Stimulated activated CD4-positive, alpha-beta T cell treated with anti-CD3 and anti-CD28 coated beads, Interleukin-4, amount 100 ng/mL, for 4 hours (primary cell): ENCODE measurements around the gene SOS1.

Experiments
- DNase-seq, 2 experiments: peaks; one replicate each; pipeline ENCODE4 v3.0.0-alpha.2; 2020

SOS1 gene

DNA sequence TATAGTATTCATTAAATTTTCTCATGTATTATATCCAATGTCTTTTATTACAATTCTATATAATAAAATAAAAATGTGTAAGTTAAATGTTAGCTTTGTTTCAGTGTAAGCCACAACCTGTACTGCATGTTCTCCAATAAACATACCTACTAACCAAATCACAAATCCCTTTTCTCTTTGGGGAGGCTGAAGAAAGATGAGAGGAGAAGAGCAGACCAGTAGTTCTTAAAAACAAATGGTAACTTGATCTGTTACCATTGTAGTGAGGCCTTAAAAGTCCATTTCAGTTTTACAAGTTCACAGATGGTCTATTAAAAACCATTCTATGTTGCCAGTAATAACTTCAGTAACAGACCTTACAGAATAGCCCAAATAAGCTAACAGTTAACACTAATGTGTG is 100.5 kb downstream of the SOS1 start:
- DNase-seq = no peak

DNA sequence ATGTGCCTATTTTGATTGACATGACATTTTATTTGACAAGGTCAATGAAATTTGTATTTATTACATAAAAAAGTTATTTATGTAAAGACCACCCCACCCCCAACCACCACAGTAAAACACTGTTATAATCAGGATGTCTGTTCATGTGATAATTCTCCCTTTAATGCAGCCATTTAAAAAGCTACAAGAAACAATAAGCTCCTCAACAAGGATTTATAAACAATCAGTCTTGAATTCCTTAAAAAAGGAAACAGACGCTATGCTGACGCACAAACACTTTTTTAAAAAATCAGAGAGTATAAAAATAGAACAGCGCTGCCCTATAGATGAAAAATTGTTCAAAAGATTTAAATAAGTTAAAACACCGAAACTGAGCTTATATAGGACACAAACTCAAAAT is 102.2 kb downstream of the SOS1 start:
- DNase-seq = no peak

- no peak for DNase-seq
Measured at GRCh38 chr2:39017334-39017733, 103.5 kb downstream of the SOS1 start.

GRCh38 chr2:39015424-39015823 is 105.4 kb downstream of the SOS1 start:
- DNase-seq = no peak

DNA sequence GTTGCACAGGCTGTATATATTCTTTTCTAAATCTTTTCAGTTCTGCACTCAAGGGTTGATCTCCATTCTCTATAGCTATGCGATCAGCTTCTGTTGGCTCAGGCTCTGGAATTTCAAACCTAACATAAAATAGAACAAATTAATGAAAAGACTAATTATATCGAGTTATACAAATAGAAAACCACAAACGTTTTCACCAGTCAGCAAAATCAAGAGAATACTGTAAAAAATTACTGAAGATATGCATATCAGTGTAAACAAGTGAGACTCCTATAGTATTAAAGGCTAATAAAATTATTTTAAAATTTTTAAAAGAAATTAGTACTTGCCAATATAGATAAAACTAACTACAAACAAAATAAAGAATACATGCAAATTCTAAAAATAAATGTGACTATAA is 107.0 kb downstream of the SOS1 start:
- DNase-seq = no peak

DNA sequence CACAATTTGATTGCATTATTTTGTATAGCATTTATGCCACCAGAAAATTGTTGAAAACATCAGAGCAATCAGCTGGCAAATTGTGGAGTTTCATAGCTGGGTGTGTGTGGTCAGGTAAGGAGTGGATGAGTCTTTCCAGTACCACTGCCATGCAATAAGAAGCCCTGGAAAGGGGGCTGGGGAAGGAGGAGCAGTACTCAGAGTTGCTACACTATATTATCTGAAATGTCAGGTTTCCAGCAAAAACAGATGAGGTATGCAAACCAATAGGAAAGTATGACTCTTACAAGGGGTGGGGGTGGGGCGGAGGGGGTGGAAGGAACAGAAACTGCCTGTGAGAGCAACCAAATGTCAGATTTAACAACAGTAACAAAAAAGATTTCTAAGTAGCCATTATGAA is 112.2 kb downstream of the SOS1 start:
- DNase-seq = no peak

DNA sequence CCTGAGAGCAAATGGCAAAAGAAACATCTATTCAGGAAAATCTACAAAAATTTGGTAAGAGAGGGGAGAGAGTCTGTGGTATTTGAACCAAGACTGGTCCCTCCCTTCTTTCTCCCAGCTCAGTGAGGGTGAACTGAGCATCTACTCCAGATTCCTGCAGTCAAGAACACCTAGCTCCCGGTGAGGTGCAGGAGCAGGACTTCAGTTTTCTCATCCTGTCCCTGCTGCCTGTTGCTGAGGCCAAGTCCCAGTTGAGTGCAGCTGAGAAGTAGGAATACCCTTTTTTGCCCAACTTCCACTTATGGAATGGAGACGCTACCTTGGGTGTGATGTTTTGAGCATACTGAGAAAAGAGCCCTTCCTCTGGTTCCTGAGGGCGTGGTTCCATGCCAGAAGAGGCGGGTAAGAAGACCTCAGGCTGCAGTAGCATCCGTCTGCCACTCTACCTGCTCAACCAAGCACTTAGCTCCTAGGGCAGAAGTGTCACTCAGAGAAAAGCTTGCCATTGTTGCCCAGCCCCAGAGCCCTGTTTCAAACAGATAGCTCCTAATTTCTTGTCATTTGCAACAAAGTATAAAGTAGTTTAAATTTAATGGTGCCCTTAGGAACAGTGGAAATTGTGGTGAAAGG is 112.9 kb downstream of the SOS1 start:
- DNase-seq = no peak

- DNase-seq = no peak
Measured at GRCh38 chr2:39000552-39000951, 120.3 kb downstream of the SOS1 start.

DNA sequence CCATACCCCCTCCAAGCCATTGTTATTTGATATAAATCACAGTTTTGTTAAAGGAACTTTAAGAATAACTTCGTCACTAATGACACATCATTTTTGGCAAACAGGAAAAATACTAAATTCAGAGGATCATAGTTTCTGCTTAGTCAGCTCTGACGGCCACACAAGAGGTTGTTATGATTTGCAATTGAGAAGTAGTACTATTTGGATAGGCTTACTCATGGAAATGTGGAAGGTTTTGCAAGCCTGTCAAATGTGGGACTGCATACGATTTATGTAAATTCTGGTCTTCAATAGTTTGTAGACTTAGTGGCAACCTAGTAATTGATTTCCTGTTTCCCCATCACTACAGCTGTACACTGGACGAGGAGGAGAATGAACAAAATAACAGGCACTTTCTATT is 123.1 kb downstream of the SOS1 start:
- no peak for DNase-seq

DNA sequence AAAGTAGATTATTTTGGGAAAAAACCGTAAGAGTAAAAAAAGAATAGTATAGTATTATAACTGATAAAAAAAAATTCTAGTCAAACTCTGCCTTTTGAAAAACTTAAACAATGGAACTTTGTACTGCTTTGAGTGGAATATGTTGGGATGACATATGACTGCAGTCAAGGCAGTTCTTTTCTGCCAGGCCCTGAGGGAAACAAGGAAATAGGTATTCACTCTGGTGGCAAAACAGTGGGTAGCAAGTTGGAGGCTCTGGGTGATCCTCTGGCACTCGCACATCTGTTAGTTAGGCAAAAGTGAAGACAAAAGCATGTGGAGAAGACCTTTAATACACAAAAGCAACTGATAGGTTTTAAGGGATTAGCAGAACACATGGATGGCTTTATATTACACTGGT is 129.0 kb downstream of the SOS1 start:
- DNase-seq = no peak

DNA sequence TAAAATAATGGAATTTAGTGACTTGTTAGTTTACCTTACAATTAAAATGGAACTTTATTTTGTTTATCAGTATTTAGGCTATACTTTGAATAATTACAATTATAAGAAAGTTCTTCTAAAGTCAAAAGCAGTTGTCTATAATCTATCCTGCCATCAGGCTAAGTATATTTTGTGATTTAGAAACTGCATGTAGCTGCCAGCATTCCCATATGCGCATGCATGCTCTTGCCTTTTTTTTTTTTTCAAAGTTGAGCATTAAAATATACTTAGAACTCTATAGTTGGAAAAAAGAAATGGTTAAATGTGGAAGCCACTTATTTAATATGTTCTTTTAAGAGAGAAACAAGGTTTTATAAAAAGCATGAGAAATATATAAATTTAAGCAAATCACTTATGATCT is 132.1 kb downstream of the SOS1 start:
- DNase-seq = no peak

DNA sequence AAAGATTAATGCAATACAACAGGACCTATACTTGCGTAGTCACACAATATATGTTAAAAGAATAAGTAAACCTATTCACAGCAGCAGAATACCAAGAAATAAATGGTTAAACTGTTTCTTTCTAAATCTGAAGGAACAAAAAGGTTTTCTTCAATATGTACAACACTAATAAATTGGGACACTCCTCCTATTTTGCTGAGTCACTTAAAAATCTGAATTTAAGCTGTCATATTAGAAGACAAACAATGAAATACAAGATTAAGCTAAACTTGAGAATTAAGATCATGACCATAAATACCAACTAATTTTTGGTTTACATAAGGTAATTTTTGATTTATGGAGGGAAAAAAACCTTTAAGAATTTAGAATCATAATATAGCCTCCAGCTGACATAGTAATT is 138.4 kb downstream of the SOS1 start:
- no peak for DNase-seq

DNA sequence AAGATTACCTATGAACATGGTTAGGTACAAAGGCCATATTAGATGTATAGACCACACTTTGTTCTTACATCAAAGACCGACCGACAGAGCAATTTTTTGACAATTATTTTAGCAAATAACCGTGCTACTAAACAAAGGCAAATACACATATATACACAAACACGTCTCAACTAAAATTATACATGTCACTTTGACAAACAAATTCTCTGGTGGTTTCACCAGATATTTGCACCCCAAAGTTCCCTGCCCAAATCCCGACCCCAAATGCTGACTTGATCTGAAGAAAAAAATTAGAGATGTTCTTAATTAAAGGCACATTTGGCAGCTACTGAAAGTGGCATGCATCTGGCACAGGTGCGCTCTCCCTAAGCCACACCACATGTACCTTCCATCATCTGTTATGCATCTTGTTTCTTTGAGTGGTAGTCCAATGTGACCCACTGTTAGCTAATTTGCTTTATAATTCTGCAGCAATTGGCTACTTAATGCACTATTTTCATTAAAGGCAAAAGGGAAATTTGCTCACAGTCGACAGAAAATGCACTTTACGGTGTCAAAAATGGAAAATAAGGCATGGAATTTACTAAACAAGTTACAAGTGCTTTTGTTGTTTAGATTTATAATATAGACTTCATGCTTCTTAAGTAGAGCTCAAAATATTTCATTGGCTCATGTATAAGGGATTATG is 139.0 kb downstream of the SOS1 start:
- DNase-seq = no peak

DNA sequence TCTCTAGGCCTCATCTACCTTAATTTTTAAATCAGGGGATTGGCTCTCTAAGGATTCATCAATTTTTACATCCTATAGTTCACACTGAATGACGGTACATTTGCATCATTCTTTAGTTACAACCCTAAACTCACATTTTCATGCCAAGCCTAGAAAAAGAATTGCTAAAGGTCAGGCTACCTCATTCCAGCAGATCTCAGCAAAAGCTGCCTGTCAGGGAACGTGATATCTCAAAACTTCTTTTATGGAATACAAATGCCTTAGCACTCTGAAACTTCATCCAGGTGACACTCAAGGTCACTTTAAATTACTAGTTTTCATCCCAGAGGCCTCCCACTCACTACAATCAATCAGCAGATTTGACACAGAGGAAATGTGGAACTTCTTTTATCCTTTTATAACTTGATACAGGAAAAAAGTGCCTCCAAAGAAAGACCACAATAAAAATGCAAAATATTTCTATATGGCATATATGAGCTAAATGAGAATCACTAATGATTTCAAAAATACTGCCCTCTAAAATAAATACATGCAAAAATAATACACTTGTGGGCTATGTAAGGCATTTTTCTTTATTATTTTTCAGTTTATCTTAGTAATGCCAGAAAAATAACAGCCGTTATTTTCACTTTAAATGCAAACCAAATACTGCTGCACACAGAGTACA is 139.7 kb downstream of the SOS1 start:
- DNase-seq = no peak

DNA sequence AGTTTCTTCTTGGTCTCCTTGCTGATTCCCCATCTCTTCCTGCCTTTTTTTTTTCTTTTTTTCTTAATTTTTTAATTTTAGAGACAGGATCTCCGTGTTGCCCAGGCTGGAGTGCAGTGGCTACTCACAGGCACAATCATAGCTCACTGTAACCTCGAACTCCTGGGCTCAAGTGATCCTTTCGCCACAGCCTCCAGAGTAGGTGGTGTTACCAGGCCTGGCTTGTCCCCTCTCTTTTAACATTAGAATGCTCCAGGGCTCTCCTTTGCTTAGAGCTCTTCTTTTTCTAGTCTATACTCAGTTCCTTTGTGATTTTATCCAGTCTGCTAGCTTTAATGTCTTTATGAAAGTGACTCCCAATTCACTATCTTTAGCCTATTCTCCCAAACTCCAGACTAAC is 141.9 kb downstream of the SOS1 start:
- DNase-seq = no peak

DNA sequence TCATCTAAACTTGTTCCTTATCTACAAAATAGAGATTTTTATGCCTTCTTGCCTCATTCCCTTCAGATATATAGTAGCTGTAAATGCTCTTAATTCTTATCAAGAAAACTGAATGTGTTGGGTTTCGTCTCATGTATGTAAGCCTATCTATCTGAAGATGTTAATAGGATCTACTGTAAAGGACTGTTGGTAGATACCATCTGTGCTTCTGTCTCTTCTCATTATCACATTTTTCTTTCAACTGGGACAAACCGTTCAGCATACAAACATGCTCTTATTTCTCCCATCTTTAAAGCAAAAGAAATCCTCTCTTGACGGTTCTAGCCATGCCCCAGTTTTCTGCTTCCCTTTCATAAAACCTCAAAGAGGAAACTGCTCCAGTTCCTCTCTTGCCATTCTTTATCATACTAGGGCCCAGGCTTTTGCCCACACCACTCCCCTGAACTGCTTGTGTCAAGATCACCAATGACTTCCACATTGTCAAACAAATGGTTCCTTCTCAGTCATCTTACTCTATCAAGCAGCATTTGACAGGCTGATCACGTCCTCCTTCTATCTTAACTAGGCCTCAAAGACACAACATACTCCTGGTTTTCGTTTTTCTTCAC is 142.5 kb downstream of the SOS1 start:
- no peak for DNase-seq

DNA sequence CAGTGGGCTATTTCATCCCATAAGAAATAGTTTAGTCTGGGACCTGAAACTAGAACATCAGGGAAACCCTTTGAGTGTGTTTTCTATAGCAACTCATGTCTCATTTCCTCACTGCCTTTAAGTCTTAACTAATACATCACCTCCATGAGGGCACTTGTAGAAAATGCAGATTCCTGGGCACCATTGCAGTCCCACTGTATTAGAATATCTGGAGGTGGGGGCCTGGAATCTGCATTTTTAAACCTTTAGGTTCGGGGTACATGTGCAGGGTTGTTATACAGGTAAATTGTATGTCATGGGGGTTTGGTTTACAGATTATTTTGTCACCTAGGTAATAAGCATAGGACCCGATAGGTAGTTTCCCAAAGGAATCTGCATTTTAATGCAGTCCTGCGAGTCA is 143.8 kb downstream of the SOS1 start:
- DNase-seq = no peak

GRCh38 chr2:38975042-38975441 is 145.8 kb downstream of the SOS1 start:
- DNase-seq = no peak

GRCh38 chr2:38973266-38973665 is 147.6 kb downstream of the SOS1 start:
- no peak for DNase-seq

GRCh38 chr2:38971377-38971776 is 149.5 kb downstream of the SOS1 start:
- DNase-seq = no peak

DNA sequence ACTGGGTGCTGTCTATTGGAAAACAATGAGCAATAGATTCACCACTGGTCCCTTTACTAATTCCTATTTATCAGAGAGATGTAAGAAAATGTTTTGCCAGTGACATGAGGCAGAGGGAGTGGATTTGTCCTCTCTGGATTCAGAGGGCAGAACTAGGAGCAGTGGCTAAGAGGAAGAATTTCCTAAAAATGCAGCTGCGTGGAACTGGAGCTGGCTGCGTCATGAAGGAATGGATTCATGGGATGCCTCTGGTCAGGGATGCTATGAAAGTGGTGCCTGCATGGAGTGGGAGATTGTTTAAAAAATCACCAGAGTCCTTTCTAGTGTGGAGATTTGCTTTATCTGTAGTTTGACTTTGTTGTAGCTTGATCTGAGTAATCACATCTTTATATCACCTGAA is 152.8 kb downstream of the SOS1 start:
- no peak for DNase-seq

DNA sequence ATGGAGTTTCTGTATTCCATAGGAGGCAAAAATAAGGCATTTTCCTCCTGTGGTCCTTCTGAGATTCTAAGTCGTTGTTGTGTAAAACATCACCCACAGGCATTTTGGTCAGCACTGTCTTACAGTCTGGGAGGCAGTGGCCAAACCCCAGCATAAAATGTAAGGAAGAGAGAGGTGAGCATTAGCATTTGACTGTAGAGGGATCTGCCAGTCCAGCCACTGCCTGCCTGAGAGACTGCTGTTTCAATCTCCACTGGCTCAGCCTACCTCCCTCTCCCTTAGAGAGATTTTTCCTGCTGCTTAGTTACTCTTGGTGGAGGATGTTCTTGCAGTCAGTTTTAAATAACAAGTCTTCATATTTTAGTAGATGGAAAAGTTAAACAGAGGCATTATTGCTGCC is 154.2 kb downstream of the SOS1 start:
- DNase-seq = no peak

DNA sequence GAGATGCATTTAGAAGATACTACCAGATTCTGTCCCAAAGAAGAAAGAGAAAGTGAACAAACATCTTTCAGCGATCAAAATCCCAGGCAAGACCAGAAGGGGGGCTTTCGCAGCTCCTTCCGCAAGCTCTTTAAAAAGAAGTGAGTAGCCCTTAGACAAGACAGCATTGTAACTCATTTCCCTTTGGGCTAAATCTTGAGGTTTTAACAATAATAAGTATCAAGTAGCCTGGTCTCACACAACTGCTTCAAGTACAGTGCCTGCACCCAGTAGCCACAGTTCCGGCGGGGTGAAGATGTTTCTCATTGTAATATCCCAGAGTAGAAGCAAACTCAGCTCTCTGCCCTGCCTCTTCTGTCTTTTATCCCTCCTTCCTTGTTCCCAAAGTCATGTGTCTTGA is 154.8 kb downstream of the SOS1 start:
- DNase-seq = no peak
